Measurements from ENCODE around the gene CAND1.
"Not testable (repeated sequence)": the region's sequence is repeated elsewhere in the genome, so short reads cannot be mapped to it uniquely, and the experiment has no call there.

CAND1 gene

DNA sequence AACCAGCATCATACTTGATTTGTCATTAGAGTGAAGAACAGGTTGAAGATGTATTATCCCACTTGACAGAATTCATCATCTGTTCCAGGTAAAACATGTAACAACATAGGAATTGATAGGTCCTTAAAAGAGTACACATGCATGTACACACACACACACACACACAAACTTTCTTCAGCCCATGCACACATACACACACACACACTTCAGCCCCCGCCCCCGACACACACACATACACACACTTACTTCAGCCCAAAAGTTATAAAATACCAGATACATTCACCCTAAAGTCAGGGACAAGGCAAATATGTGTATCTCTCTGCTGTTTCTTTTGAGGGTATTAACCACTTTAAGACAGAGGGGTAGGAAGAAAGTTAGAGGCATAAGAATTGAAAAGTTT lies 15.4 kb downstream of the CAND1 start:
- no peak for DNase-seq

DNA sequence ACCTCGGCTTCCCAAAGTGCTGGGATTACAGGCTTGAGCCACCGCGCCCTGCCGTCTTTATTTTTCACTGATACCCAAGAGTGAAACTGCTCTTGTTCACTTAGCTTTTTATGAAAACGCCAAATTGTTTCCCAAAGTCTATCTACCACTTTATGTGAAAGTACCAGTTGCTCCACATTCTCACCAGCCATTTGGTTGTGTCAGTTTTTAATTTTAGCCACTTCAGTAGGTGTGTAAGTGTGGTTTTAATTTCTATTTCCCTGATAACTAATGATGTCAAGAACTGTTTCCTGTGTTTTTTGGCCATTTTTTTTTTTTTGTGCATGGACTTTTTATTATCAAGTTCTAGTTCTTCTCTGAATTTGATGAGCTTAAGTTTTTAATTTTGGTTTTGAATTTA lies 17.1 kb downstream of the CAND1 start:
- no peak for DNase-seq

DNA sequence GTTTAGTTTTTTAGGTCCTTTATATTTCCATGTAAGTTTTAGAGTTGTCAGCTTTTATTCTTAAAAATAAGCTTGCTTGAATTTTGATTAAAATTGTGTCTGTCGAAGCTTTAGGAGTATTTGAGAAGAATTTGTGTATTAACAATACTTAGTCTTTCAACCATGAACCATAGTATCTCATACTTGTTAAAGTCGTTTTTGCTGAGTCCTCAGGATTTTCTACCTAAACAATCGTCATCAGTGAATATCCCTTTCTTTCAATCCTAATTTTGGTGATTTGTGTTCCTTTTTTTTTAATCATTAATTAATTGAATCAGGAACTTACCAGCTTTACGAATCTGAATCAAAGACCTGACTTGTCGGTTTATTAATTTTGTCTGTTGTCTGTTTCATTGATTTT lies 18.2 kb downstream of the CAND1 start:
- no peak for DNase-seq

DNA sequence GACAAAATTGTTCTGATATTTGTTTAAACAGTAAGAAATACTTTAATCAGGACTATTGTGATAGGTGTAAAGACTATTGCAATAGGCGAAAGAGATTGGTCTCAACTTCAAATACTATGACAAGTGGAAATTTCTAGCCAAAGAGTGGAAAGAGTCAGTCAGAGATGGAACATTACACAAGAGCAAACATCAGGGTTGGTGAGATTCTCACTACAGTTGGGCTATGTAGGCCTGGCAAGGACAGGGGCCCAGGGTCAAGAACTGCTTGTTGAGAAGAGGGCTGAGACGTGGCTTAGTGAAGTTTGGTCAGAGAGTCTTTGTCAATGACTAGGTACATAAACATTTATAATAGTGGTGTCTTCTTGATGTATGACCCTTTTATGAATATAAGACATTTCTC lies 19.4 kb downstream of the CAND1 start:
- DNase-seq = no peak

DNA sequence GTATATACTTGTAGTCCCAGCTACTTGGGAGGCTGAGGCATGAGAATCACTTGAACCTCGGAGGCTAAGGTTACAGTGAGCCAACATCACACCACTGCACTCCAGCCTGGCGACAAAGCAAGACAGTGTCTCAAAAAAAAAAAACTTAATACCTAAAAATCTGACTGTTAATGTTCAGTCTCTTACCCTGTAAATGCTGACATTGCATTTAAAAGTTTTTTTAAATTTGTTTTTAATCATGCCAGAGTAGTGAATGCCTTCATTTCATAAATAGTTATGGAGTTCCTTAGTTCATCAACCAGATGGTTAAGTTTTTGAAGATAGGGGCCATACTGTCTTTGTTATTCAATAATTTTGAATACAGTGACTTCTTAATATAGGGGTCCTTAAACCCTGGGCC lies 21.2 kb downstream of the CAND1 start:
- no peak for DNase-seq

DNA sequence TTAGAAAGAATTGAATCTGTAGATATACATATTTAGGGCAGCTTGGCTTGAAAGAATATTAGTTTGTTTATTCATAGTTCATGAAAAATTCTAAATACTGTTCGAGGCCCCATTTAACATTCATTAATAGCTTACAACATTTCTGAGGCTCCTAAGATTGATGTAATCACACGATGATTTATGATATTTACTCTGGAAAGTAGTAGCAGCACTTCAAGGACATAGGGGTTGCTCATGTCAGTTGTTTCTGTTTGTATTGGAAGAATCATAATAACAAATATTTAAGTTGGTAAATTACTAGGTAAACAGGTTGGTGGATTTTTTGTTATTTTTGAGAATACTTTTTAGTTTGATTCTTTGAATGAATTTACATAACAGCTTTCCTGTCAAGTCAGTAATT lies 30.4 kb downstream of the CAND1 start:
- no peak for DNase-seq

DNA sequence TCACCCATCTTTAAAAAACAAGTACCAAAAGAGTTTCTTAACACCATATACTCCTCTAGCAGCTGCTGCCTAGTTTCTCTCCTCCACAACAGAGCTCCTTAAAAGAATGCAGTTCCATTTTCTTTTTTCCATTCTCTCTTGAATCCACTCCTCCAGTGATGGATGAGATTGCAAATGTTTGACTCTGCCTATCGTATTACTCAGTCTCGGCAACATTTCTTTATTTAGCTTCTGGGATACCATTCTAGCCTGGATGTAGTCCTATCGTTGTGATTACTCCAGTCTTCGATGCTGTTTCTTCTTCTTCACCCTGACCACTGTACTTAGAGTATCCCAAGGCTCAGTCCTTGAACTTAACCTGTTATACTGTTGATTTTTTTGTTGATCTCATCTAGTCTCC lies 30.8 kb downstream of the CAND1 start:
- DNase-seq = no peak

DNA sequence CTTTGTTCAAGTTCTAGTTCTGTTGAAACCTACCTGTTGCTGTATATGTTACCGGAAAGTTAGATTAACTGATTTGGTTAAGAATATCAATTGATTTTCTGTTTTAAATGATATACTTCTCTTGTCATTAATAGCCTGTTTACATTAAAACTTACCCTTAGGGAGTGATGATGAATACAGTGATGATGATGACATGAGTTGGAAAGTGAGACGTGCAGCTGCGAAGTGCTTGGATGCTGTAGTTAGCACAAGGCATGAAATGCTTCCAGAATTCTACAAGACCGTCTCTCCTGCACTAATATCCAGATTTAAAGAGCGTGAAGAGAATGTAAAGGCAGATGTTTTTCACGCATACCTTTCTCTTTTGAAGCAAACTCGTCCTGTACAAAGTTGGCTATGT lies 33.0 kb downstream of the CAND1 start:
- DNase-seq = no peak

DNA sequence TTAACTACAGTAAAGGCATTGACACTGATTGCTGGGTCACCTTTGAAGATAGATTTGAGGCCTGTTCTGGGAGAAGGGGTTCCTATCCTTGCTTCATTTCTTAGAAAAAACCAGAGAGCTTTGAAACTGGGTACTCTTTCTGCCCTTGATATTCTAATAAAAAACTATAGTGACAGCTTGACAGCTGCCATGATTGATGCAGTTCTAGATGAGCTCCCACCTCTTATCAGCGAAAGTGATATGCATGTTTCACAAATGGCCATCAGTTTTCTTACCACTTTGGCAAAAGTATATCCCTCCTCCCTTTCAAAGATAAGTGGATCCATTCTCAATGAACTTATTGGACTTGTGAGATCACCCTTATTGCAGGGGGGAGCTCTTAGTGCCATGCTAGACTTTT lies 36.4 kb downstream of the CAND1 start:
- DNase-seq = no peak

DNA sequence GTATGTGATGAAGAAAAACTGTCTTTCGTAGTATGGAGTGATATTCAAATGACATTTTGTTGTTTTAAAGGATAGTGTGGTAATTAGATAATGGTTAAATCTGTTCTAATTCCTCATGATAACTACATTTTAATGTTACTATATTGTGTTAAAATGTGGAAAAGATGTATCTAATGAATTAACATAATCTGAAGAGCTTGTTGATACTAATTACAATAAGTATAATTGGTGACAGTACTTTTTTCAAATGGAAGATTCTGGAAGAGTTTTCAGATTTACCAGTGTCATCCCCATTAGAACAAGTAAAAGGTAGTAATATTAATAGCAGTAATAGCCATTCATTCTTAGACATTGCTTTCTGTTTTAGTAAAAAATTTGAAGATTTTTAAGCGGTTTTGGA lies 37.6 kb downstream of the CAND1 start:
- DNase-seq = no peak

DNA sequence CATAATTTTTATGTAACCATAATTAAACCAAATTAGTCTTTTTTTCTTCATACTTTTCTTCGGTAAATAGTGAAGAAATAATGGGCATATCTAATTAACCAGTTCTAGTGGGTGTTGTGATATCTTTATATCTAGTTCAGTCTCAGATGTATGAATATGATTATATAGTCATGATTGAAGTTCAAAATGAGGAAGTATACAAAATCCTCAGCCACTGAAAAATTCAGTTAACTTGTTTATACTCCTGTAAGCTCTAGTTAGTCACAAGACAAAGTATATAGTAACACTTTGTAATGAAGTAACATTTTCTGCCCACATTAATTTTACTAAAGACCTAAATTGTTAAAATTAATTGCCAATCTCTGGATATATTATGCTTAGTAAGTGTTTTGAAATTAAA lies 46.5 kb downstream of the CAND1 start:
- no peak for DNase-seq

DNA sequence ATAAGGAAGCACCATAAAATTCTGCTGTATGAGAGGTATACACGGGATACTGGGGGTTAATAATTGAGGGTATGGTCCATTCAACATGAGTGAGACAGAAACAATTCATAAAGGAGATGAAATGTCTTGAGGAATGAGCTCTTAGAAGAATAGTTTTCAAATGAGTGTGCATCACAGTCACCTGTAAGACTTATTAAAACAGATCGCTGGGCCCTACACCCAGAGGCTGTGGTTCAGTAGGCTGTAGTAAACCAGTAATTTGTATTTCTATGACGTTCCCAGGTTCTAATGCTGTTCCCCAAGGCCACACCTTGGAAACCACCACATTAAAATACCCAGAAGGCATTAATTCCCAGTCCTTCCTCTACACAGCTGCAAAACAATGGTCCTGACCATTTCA lies 49.6 kb downstream of the CAND1 start:
- no peak for DNase-seq

DNA sequence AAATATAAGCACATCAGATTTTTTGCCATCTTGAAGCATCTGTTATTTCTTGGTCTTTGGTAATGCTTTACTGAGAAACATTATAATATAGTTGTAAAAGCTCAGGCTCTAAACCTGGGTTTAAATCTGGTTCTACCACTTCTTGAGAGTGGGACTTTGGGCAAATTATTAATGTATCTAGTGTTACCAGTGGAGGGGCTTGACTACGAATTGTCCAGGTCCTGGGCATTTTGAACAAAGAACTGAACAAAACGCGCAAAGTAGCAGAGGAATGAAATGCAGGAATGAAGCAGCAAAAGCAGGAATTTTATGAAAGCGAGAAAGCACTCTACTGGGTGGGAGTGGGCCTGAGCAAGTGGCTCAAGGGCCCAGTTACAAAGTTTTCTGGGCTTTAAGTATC lies 50.8 kb downstream of the CAND1 start:
- no peak for DNase-seq

DNA sequence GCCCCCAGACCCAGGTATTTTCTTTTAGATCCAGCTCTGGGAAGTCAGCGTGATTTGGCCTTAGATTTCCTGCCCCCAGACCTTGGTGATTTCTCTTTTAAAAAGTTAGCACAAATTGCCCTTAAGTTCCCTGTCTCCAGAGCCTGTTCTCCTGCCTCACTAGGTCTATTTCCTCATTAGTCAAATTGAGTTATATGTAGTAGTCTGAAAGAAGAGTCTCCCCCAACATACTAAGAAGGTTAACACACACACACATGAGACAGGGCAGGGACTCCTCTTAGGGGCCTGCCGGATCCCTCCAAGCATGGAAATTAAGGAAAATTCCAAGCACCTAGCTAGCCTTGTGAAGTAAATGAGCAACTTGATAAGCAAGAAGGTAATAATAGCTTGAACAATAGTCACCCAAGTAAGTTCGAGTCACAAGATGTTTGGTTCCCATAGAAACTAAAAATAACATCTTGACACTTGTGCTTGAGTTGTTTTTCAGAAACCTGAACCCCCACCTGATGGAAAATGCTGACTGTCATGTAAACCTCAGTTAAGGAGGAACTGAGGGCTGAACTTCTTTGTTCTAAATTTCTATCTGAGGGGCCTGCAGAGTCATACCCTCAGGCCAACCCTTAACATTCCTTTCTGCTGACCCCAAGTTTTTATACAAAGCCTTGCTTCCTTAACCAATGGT lies 51.6 kb downstream of the CAND1 start:
- no peak for DNase-seq

DNA sequence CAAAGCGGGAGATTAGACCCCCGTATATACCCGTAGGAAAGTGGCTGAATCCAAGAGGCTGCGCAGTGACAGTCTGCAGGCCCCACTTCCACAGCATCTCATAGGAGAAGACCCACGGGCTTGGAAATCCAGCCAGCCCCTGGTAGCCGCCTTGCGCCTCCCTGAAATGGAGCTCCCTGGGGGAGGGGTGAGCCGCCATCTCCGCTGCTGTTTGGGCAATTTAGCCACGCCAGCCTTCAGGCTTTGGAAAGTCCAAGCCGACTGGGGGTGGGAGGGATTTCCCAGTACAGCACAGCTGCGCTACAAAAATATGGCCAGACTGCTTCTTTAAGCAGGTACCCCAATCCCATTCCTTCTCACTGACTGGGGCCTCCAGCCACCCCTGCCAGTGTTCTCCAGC lies 53.4 kb downstream of the CAND1 start:
- DNase-seq = no peak

DNA sequence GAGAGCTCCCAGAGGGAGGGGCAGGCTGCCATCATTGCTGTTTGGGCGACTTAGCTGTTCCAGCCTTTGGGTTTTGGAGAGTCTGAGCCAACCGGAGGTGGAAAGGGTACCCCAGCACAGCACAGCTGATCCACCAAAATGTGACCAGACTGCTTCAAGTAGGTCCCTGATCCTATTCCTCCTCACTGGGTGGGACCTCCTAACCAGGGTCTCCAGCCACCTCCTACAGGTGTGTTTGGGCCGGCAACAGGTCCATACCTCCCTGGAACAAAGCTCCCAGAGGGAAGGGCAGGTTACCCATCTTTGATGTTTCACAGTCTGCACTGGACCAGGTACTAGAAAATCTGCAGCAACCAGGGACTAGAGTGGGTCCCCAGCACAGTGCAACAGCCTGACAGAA lies 53.8 kb downstream of the CAND1 start:
- DNase-seq = no peak

DNA sequence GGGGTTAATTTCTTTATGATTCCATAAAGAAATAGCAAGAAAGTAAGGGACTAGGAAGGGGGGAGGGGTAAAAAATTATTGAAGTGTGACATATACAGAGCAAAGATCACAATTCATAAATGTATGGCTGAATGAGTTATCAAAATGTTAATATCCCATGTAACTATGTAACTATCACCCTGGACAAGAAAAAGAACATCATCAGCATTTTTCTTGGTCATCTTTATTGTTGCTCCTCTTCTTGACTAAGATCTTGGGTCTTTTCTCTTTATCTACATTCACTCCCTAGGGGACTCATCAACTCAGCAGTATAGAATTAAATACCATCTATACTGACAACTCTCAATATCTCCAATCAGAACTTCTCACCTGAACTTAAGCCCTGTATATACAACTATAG lies 57.5 kb downstream of the CAND1 start:
- DNase-seq = no peak

DNA sequence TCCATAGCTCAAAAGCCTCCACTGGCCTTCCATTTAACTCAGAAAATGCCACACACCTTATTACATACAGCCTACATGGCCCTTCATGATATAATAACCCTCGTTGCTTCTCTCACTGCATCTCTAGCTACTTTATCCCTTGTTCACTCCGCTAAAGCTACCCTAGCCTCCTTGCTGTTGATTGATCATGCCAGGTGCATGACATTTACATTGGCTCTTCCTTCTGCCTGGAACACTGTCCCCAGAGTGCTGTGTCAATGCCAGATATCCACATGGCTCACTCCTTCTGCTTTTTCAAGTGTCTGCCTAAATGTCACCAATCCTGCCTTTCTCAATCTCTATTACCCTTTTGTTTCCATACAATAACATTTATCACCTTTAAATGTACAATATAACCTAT lies 58.3 kb downstream of the CAND1 start:
- no peak for DNase-seq

DNA sequence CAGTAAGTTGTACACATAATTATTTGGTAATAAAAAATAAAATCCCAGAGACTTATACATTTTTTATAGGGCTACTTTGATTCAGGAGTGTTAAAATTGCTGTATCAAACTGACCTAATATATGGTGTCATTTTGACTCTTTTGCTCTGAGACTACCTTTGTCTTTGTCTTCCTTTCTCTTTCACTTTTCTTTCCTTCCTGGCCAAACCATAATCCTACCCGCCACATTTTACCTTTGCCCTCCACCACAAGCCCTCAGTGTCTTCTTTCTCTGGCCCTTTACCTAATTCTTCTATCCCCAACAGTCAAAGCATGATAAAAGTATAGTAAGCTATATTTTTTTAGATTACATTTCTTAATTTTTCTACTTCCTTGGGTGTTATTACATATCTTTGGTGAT lies 62.0 kb downstream of the CAND1 start:
- DNase-seq = no peak

DNA sequence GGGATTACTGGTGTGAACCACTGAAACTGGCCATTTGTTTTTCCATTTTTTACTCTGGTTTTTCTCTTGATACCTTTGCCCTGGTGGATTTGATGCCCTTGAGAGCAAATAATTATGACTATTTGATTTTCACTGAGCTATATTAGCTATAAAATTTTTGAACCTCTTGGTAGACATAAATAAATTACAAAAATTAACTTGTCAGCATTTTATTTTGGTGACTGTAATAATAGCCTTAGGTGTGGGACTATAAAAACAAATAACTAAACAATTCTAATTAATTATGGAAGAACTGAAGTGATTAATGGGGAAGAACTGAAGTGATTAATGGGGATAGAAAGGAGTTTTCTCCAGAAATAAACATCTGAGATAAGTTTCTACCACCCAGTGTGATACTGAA lies 62.7 kb downstream of the CAND1 start:
- DNase-seq = no peak

DNA sequence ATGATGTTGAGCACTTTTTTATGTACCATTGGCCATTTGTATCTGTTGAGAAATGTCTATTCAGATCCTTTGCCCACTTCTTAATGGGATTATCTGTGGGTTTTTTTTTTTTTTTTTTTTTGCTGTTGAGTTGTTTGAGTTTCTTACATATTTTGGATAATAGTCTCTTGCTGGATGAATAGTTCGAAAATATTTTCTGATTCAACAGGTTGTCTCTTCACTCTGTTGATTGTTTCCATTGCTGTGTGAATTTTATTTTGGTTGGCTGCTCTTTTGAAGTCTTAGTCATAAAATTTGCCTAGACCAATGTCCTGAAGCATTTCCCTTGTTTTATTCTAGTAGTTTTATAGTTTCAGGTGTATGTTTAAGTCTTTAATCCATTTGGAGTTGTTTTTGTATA lies 64.5 kb downstream of the CAND1 start:
- DNase-seq = no peak

DNA sequence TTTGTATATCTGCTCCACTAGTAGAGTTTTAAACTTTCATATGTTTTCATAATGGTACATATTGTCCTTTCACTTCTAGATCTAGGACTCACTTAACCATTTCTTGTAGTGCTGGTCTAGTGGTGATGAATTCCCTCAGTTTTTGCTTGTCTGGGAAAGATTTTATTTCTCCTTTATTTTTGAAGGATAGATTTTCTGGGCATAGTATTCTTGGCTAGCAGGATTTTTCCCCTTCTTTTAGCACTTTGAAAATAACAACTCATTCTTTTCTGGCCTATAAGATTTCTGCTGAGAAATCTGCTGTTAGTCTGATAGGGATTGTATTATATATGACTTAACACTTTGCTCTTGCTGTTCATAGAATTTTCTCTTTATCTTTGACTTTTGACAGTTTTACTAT lies 69.3 kb downstream of the CAND1 start:
- DNase-seq = no peak

DNA sequence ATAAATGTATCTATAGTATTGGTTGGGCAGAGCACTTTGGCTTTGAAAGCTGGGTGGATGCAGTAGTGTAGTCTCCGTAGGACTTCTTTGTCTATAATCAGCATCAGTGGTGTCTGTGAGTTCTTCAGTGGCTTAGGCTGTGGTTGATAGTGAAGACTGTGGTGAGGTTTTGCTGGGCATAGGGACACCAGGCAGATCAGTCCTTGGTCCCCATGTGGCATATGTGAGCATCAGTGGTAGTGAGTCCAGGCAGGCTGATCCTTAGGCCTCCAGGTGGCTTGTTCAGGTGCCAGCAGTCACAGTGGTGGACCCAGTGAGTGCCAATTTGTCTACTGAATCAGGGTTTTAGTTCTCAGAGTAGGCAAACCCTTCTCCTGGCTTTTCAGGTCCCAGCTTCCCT lies 70.4 kb downstream of the CAND1 start:
- DNase-seq = no peak

DNA sequence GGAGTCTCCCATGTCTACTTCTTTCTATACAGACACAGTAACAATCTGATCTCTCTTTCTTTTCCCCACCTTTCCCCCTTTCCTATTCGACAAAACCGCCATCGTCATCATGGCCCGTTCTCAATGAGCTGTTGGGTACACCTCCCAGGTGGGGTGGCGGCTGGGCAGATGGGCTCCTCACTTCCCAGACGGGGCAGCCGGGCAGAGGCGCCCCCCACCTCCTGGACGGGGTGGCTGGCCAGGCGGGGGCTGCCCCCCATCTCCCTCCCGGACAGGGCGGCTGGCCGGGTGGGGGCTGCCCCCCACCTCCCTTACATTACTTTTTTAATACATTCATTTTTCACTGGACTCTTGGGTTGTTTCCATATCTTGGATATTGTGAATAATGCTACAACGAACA lies 71.9 kb downstream of the CAND1 start:
- DNase-seq = not testable (repeated sequence)

DNA sequence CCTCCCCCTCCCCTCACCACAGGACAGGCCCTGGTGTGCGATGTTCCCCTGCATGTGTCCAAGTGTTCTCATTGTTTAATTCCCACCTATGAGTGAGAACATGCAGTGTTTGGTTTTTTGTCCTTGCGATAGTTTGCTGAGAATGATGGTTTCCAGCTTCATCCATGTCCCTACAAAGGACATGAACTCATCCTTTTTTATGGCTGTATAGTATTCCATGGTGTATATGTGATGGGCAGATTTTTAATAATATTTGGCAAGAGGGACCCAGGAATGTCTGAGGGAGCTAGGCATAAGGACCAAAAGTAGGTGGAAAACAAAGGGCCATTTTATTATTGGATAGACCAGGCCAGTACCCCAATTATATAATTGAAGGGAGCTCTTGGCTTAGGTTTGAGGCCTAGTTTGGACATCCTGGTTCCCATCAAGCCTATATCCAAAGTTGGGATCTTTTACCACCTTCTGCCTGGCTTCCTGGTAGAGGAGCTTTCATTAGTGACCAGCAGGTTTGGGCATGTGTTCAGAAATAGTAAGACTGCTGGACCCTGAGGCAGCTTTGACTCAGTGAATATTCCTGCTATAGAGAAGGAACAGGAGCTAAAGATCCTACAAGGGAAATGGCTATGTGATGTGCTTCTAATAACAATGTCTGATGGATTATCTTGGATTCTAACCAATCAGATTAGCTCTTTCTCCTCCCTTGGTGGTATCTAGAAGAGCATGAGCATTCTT lies 76.0 kb downstream of the CAND1 start:
- no peak for DNase-seq

Data from SIG-M5 (cell line).